GM18511 (cell line): ENCODE results near the gene ADA.
A peak's percentile ranks its signal among the peaks of the same experiment; 100 is the strongest.
"Not testable (repeated sequence)": the region's sequence is repeated elsewhere in the genome, so short reads cannot be mapped to it uniquely, and the experiment has no call there.

Source experiments
- ATAC-seq: cut with Tn5 transposase; IDR thresholded peaks from one replicate; pipeline ENCODE4 v1.9.1; 2021; ENCODE audit warnings: mild to moderate bottlenecking, moderate library complexity; ENCODE audit not compliant: unreplicated experiment

The ADA gene

DNA sequence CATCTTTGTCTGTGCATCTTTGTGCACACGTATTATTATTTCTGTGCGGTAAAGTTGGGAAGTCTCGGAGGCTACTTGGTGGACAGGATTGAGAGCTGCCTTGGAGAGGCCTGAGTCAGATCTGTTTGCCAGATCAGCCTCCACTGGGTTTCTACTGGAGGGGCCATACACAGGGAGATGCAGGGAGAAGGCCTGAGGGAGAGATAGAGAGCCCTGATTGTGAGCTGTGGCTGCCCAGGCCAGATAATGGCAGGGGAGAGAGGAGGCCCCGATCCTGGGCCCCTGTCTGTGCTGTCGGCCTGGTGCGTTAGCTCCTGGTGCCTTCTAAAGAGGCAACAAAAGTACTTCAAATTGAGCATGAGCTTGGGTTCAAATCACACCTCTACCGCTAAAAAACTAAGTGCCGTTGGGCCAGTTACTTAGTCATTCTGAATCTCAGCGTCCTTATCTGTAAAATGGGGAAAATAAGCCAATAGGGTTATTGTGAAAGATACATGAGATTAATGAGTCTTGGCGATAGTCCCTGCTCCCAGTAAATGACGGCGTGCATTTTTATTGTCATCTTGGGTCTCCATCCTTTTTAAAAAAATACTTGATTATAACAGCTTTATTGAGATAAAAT is 27.6 kb upstream of the ADA start:
- ATAC-seq: no peak

DNA sequence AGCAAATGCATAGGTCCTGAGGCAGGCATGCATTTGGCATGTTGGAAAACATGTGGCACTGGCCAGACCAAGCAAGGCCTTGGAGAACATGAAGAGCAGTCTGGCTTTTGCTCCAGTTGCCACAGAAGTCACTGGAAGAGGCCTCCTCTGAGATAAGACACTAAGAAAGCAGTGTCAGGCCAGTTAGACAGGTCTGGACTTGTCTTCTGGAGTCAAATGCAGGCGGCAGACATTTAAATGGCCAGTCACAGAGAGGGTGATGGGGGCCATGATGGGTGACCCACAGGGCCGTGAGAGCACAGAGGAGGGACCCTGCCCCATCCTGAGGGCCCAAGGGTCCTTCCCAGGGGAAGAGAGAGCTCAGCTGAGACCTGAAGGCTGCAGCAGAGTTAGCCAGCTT is 26.7 kb upstream of the ADA start:
- ATAC-seq: no peak

DNA sequence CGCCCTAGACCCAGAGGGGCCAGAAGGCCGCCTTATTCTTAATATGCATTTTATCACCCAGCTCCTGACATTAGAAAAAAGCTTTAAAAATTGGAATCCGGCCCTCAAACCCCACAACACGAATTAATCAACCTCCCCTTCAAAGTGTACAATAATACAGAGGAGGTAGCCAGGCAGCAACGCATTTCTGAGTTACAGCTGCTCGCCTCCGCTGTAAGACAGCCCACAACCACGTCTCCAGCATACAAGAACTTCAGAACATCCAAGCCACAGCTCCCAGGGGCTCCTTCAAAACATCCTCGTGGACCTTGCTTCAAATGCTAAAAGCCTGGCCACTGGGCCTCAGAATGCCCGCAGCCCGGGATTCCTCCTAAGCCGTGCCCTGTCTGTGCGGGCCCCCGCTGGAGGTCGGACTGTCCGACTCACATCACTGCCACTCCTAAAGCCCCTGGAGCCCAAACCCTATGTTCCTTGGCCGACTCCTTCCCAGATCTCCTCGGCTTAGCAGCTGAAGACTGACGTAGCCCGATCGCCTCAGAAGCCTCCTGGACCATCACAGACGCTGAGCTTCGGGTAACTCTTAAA is 20.9 kb upstream of the ADA start:
- ATAC-seq: not testable (repeated sequence)

DNA sequence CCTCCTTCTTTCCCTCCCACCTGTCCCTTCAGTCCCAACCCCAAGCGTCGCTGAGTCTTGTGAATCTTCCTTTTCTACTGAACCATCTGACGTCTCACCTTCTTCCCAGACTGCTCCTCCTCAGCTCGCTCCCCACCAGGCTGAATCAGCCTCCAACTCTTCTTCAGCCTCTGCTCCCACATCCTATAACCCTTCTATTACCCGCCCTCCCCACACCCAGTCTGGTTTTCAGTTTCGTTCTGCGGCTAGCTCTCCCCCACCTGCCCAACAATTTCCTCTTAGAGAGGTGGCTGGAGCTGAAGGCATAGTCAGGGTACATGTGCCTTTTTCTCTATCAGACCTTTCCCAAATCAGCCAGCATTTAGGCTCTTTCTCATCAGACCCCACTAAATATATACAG is 20.0 kb upstream of the ADA start:
- ATAC-seq: not testable (repeated sequence)

DNA sequence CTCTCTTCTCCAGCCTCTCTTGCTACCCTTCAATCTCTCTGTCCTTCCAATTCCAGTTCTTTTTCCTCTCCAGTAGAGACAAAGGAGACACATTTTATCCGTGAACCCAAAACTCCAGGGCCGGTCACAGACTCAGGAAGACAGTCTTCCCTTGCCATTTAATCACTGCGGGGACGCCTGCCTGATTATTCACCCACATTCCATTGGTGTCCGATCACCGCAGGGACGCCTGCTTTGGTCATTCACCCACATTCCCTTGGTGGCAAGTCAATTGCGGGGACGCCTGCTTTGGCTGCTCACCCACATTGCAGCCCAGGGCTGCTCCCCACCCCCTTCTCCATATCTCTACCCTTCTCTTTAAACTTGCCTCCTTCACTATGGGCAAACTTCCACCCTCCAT is 19.4 kb upstream of the ADA start:
- ATAC-seq: not testable (repeated sequence)

DNA sequence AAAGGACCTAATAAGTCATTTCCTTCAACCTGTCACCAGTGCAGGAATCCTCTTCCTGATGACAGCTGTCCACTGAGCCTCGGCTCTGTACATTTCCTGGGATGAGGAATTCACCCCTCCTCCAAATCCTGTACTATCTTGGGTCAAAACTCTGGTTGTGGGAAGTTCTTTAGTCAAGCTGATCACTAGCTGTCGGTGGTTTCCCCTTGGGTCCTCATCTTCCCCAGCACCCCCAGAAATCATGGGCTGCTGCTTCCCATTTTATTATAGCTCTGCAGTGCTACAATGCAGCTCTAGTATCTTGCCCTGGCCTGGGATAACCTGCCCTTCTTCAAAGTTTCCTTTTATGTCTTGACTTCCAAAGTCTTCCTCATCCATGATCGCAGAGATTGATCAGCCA is 14.6 kb upstream of the ADA start:
- ATAC-seq: no peak

DNA sequence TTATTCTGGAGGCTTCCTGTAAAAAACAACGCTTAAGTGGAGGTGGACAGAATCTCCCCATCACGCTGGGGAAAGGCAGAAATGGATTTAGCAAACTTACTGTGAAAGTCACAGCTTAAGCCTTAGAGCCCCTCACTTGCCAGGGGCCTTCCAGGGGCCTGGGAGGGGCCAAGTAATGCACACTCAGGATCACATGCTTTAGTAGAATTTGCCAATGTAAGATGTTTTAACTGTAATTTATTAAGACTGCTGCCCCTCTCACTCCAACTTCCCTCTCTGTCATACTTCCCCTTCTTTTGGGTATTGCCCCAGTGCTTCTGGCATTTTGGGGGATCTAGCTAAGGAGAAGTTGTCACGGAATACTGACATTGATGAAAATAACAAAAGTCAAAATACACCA is 12.6 kb upstream of the ADA start:
- no peak for ATAC-seq

DNA sequence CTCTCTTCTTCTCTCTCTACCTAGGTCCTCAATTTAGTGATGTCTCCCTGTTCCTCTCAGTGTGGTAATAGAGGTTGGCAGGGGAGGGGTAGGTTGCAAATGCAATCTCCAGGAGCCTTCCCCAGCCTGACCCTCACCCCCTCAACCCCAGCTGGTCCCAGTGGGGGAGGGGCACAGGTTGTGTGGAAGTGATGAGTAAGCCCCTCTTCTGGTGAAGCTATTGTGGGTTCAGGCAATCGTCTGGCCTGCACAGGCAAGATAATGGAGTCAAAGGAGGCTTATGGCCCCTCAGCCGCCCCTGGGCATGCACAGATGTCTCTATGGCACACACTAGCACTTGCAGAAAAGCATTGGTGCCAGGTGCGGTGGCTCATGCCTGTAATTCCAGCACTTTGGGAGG is 10.8 kb upstream of the ADA start:
- no peak for ATAC-seq

DNA sequence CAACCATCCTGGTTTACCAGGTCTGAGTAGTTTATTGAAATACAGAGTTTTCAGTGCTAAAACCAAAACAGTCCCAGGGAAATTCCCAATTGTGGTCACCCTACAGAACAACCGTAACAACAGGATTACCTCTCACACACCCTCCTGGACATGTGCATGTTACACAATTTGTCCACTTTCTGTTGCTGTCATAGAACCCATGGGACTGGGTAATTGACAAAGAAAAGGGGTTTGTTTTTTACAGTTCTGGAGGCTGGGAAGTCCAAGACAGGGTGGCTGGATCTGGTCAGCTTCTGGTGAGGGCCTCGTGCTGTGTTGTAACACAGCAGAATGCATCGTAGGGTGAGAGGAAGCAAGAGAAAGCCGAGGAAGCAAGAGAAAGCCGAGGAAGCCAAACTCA is 9.1 kb upstream of the ADA start:
- no peak for ATAC-seq

DNA sequence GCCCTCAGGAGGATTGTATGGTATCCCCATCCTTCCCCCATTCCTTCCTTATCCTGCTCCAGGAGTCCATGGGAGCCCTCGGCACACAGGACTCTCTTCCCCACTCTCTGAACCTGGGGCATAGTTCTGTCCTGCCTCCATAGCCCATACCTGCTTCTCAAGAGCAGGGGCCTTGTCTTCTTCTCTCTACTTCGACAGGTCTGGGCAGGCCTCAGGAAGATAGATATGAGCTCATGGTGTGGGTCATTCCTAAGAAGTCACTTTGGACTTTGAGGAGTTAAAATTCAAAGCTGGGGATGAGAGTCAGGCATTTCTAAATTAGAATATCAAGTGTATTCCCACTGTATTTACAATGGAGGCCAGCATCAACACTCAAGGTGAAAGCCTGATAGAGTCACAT is 8.4 kb upstream of the ADA start:
- ATAC-seq: no peak

DNA sequence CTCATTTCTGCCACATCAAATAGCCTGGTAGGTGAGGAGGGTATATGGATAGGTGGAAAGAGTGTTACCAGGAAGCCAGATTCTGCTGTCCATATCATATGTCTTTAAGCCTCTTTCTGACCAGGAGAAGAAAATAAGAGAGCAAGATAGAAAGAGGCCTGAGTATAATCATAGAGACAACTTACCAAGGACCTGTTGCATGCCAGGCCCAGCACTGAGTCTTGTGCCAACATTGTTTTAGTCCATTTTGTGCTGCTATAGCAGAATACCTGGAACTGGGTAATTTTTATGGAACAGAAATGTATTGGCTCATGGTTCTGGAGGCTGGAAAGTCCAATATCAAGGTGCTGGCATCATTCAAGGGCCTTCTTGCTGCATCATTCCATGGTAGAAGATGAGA is 7.3 kb upstream of the ADA start:
- ATAC-seq: no peak

DNA sequence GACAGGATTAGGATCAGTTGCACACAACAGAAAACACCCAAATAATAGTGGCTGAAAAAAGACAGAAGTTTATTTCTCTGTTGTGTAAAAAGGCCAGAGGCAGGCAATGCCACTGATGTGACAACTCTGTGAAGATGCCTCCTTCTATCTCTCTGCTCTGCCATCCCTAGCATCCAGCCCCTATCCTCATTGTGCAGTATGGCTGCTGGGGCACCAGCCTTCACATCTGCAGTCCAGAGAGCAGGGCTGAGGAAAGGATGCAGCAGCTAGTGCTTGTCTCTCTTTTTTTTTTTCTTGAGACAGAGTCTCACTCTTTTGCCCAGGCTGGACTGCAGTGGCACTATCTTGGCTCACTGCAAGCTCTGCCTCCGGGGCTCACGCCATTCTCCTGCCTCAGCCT is 6.4 kb upstream of the ADA start:
- ATAC-seq: no peak

DNA sequence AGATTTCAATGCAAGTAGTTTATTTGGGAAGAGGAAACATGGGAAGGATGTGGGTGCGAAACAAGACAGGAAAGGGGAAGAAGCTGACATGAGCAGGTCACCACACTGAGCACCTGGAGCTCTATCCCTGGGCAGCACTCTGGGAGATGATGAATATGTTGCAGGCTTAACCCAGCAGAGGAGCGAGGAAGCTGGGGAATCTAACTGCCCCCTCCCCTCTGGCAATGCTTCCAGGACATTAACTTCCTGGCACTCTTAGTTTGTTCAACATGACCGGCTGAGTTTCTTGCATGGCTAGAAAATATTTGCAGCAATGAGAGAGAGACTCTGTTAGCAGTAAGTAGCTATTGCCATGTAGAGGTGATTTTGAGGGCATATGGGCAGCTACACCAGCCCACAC is 4.9 kb upstream of the ADA start:
- ATAC-seq: no peak

DNA sequence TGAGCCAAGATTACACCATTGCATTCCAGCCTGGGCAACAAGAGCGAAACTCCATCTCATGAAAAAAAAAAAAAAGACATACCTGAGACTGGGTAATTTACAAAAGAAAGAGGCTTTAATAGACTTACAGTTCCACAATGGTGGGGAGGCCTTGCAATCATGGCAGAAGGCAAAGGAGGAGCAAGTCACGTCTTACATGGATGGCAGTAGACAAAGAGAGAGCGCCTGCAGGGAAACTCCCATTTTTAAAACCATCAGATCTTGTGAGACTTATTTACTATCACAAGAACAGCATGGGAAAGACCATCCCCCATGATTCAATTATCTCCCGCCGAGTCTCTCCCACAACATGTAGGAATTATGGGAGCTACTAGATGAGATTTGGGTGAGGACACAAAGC is 2.7 kb upstream of the ADA start:
- not testable (repeated sequence) for ATAC-seq

DNA sequence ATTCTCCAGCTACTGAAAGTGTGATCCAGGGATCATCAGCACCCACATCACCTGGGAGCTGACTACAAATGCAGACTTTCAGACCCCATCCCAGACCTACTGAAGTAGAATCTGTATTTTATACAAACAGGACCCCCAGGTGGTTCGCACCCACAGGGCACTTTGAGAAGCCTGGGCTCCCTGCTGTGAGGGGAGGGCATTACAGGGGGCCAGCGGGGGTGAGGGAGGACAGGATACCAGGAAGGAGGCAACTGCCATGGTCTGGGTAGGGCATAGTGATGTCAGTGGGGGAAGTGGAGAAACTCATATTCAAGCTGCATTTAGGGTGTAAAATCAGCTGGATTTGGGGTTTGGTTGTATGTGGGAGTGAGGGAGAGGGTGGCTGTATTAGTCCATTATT is 2.0 kb upstream of the ADA start:
- ATAC-seq: no peak

DNA sequence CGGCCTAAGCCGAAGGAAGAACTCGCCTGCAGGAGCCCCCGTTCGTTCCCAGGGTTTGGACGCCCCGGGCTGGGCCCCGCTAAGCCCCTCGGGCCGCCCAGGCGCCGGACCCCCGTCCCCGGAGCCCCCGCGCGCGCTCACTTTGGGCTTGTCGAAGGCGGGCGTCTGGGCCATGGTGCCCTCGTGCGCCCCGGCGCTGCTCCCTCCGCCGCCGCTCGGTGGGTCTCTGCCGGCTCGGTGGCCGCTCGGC is 140 bp downstream of the ADA start:
- no peak for ATAC-seq

DNA sequence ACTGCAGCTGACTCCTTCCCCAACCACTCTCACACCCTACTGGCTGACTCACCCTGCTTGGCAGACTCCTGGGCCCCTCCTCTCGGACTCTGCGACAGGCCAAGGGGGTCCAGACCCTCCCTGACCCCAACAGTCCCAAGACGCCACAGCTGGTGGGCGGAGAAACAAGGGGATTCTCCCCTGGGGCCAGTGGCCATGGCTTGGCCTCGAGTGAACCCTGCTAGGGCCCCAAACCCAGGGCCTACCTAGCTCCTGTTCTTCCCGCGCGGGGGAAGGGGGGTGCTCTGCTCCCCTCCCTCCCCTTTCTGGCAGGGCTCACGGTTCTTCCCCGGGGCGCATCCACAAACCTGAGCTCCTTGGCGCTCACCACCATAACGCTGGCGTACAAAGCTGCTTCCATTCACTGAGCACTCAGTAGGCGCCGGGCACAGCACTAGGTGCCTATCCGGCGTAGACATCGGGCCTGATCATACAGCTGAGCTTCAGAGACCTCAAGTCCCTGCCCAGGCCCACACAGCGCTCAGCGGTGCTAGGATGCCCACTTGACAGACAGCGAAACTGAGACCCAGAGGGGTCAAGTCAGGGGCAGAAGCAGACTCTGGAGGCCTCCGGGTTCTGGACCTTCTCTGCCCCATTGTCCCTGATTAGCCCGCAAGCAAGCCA is 597 bp downstream of the ADA start:
- ATAC-seq: no peak

DNA sequence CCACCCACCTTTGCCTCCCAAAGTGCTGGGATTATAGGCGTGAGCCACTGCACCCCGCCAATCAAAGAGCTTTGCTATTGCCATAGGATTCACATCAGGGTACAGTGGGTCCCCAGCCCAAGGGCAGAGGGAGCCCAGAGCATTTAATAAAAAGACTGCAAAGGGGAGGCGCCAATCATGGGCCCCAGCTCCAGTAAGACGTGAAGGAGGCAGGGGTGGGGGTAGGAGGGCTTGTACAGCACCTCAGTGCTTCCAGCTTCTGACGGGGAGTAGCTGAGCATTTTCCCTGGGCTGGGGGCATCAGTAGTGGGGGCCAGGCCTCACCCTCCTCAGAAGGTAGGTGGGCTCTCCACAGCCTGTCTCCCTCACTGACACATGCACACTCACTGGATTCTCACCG is 1.5 kb downstream of the ADA start:
- ATAC-seq: no peak

DNA sequence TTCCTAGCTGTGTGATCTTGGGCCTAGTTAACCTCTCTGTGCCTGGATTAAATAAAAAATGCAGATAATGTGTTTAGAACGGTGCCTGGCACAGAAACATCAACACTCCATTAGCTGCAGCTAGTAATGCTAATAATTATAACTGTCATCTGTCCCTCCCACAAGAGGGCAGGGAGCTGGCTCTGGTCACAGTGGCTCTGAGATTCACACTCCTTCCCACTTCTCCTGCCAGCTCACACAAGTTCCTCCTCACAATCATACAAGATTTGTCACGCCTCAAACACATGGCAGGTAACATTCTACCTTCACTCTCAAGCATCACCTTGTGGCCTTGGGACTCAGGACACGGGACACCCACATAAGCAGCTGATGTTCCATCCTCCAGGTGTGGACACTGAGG is 2.4 kb downstream of the ADA start:
- ATAC-seq: no peak

DNA sequence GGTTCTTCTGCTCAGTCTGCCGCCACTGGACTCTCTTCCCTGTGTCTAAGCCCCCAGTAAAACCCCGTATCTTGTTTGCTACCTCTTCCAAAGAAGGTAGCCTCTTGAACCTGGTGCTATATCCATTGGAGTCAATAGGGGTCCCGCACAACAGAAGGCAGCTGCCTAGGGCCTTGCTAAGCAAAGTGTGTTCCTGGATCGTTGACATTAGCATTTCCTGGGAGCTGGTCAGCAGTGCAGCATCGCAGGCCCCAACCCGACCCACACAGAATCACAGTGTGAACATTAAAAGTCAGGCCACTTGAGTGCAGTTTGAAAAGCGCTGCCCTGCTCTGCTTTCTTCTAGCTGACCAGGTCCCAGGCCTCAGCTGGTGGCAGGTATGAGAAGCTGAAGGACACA is 2.9 kb downstream of the ADA start:
- ATAC-seq: no peak

DNA sequence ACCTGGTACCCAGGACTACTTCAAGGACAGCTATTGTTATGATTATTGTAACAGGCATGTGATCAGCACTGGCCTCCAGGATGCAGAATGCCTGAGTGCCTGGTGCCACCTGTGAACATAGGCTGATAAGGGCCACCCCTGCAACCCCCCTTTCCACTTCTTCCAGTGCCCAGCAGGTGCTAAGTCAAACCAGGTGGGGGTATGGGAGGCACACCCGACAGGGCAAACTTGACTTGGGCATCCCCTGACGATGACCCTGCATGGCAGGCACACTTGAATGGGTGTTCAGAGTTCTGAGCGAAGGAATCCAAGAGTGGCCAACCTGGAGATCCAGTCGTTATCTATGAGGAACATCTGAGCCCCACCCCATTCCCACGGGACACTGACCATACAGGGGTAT is 3.4 kb downstream of the ADA start:
- no peak for ATAC-seq

DNA sequence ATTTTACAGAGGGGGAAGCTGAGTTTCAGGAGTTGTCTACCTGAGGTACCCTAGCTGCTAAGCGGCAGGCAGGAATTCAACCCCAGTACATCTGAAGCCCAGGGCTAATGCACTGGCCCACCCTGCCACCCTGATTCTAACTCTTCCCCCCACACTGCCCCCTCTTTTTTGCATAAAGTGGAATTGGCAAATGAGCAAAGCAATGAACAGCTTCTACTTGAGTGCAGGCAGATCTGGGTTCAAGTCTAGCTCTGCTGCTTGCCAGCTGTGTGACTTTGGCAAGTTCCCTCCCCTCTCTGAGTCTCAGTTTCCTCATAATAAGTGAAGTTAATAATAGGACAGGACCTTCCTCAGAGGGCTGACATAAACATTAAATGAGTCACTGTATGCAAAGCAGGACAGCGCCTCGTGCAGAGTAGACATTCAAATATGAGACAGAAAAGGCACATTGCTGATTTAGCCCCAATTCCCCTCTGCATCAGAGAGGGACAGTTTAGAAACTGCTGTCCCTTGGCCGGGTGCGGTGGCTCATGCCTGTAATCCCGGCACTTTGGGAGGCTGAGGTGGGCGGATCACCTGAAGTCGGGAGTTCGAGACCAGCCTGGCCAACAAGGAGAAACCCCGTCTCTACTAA is 4.7 kb downstream of the ADA start:
- ATAC-seq: peak; percentile 61
